ENCODE results near the gene MAPRE2. TPM values are rescaled to one million over a fixed set of nuclear protein-coding genes. Genes with fewer than 3 reads are reported as not detected.
A peak's percentile ranks its signal among the peaks of the same experiment; 100 is the strongest.

The MAPRE2 gene
- total RNA-seq, 1 donor from 2014 or later: 73.0 TPM

DNA sequence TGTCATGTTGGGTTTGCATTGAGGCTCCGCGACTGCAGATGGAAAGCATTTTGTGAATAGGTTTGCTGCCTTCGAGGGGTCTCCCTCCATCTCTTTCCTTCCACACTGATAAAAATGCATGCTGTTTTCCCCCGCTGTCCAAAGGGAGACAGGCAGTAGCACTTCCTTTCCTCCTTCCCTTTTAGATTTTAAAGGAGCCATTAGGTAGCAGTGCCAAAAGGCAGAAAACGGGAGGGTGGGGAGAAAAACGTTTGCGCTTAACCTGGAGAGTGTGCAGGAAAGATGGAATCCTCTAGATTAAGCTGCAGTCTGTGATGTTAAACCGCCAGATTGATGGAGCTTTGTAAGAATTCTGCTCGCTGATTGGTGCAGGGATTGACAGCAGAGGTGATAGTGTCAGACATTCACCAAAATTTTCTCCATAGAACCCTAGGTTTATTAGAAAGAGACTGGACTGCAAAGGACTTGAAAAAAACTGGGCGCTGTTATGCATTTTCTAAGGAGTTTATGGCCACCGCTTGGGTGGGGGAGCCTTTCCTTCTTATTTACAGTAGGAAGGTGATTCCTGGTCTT is 688 bp downstream of the MAPRE2 start:
- peaks cover 4% of the 10 kb centered on the region for H3K27me3 Mint-ChIP-seq (ENCODE audit: unreplicated experiment)
- H3K36me3 Mint-ChIP-seq (ENCODE audit: low read depth, unreplicated experiment): peaks cover 4% of the 10 kb centered on the region
- peak overlapping the region; percentile 95 for H3K27ac Mint-ChIP-seq (ENCODE audit: unreplicated experiment)
- TF ChIP-seq CTCF (IDR thresholded peaks at IDR 0.05; ENCODE audit: unreplicated experiment): no peak
- DNase-seq (ENCODE audit: low spot score): no peak
- H3K4me3 Mint-ChIP-seq (ENCODE audit: unreplicated experiment): peak overlapping the region; percentile 94
- H3K4me1 Mint-ChIP-seq (ENCODE audit: unreplicated experiment): peaks cover 66% of the 10 kb centered on the region
- no peaks in the 10 kb centered on the region for H3K9me3 Mint-ChIP-seq (ENCODE audit: unreplicated experiment)

- peaks cover 4% of the 10 kb centered on the region for H3K27me3 Mint-ChIP-seq (ENCODE audit: unreplicated experiment)
- H3K9me3 Mint-ChIP-seq (ENCODE audit: unreplicated experiment): no peaks in the 10 kb centered on the region
- DNase-seq (ENCODE audit: low spot score): no peak
- peak overlapping the region; percentile 94 for H3K4me3 Mint-ChIP-seq (ENCODE audit: unreplicated experiment)
- H3K27ac Mint-ChIP-seq (ENCODE audit: unreplicated experiment): peak overlapping the region; percentile 95
- H3K36me3 Mint-ChIP-seq (ENCODE audit: low read depth, unreplicated experiment): peaks cover 4% of the 10 kb centered on the region
- H3K4me1 Mint-ChIP-seq (ENCODE audit: unreplicated experiment): peaks cover 67% of the 10 kb centered on the region
- TF ChIP-seq CTCF (IDR thresholded peaks at IDR 0.05; ENCODE audit: unreplicated experiment): no peak
These were observed 1.3 kb downstream of the MAPRE2 start for GRCh38 chr18:35042389-35043071.

GRCh38 chr18:35043207-35043606 is 2.0 kb downstream of the MAPRE2 start:
- TF ChIP-seq CTCF (IDR thresholded peaks at IDR 0.05; ENCODE audit: unreplicated experiment): no peak
- peak overlapping the region; percentile 95 for H3K27ac Mint-ChIP-seq (ENCODE audit: unreplicated experiment)
- peaks cover 4% of the 10 kb centered on the region for H3K27me3 Mint-ChIP-seq (ENCODE audit: unreplicated experiment)
- no peak for DNase-seq (ENCODE audit: low spot score)
- peaks cover 4% of the 10 kb centered on the region for H3K36me3 Mint-ChIP-seq (ENCODE audit: low read depth, unreplicated experiment)
- H3K4me1 Mint-ChIP-seq (ENCODE audit: unreplicated experiment): peaks cover 63% of the 10 kb centered on the region
- peak overlapping the region; percentile 94 for H3K4me3 Mint-ChIP-seq (ENCODE audit: unreplicated experiment)
- H3K9me3 Mint-ChIP-seq (ENCODE audit: unreplicated experiment): no peaks in the 10 kb centered on the region

DNA sequence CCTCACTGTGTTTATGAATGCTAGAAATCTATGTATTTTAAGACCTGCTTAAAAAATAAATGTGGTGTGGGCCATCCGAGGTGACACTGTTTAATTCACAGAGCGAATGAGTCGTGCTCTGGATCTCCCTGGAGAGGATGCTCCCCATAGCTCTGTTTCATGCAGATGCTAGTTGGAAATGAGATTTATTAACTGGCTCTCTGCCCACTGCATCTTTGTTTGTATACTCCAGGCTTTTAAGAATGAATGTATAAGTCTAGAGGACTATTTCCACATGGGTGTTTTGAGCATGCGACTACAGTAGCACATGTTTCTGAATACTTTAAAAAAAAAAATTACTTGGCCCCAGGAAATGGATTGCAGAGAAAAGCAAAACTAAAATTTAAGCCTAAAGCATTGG is 3.9 kb downstream of the MAPRE2 start:
- no peak overlapping the region for H3K4me3 Mint-ChIP-seq (ENCODE audit: unreplicated experiment)
- no peak for TF ChIP-seq CTCF (IDR thresholded peaks at IDR 0.05; ENCODE audit: unreplicated experiment)
- peaks cover 58% of the 10 kb centered on the region for H3K4me1 Mint-ChIP-seq (ENCODE audit: unreplicated experiment)
- peaks cover 4% of the 10 kb centered on the region for H3K27me3 Mint-ChIP-seq (ENCODE audit: unreplicated experiment)
- H3K9me3 Mint-ChIP-seq (ENCODE audit: unreplicated experiment): no peaks in the 10 kb centered on the region
- peaks cover 4% of the 10 kb centered on the region for H3K36me3 Mint-ChIP-seq (ENCODE audit: low read depth, unreplicated experiment)
- no peak for DNase-seq (ENCODE audit: low spot score)
- H3K27ac Mint-ChIP-seq (ENCODE audit: unreplicated experiment): no peak overlapping the region

DNA sequence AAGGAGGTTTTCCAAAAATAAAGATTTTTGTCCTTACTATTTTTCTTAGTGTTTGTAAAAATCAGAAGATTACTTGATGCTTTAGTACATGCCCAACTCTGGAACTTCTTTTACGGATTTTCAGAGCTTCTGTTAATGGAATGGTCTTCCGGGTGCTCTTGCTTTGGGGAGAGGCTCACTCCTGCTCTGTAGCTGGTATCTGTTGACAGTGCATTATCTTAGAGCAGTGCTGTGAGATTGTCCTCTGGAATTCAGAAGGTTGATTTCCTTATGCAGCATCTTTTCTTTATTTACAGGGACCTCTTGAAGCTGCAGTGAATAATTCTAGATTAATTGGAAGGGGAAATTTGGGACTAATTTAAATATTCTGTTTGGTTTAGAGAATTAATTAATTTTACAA is 4.6 kb downstream of the MAPRE2 start:
- Mint-ChIP-seq H3K27me3 (ENCODE audit: unreplicated experiment) (peaks cover 4% of the 10 kb centered on the region), H3K4me1 (ENCODE audit: unreplicated experiment) (peaks cover 58% of the 10 kb centered on the region), H3K36me3 (ENCODE audit: low read depth, unreplicated experiment) (peaks cover 4% of the 10 kb centered on the region), H3K27ac (ENCODE audit: unreplicated experiment) (peak overlapping the region; percentile 32), H3K9me3 (ENCODE audit: unreplicated experiment) (no peaks in the 10 kb centered on the region), H3K4me3 (ENCODE audit: unreplicated experiment) (no peak overlapping the region)
- DNase-seq (ENCODE audit: low spot score): no peak
- no peak for TF ChIP-seq CTCF (IDR thresholded peaks at IDR 0.05; ENCODE audit: unreplicated experiment)
